Endometrial microvascular endothelial cells (primary cell): ENCODE measurements around the gene TASP1. TPM values are rescaled to one million over a fixed set of nuclear protein-coding genes. Genes with fewer than 3 reads are reported as not detected.
"Not testable (repeated sequence)": the region's sequence is repeated elsewhere in the genome, so short reads cannot be mapped to it uniquely, and the experiment has no call there.

Experiments
- in situ Hi-C: cut with HindIII; loops from 2 replicates; pipeline ENCODE4 v1.10.0; 2017; ENCODE audit warnings: low sequenced_read_pairs, low pct_unique_long_range_greater_than_20kb; ENCODE audit errors: inconsistent ontology term
- total RNA-seq: library from RNA; depleted of rRNA; stranded (reverse); fragments of >200 nt; gene quantifications from one replicate; pipeline ENCODE4 v1.2.3, GENCODE V29; 2015; ENCODE audit errors: inconsistent ontology term

TASP1 gene
- total RNA-seq, 1 donor from 2014 or later: 10.2 TPM

- in situ Hi-C loops: not testable (repeated sequence)
Observed at GRCh38 chr20:13380497-13381229, 258.1 kb downstream of the TASP1 start.

GRCh38 chr20:13373400-13373799 lies 265.3 kb downstream of the TASP1 start:
- in situ Hi-C loops: no loop called here

- in situ Hi-C loops: no loop called here
Observed at GRCh38 chr20:13364278-13365170, 274.2 kb downstream of the TASP1 start.

GRCh38 chr20:13363473-13363872 lies 275.3 kb downstream of the TASP1 start:
- in situ Hi-C loops: no loop called here

- in situ Hi-C loops: not testable (repeated sequence)
Observed at GRCh38 chr20:13362165-13362564, 276.6 kb downstream of the TASP1 start.

GRCh38 chr20:13358936-13359335 lies 279.8 kb downstream of the TASP1 start:
- in situ Hi-C loops: not testable (repeated sequence)

GRCh38 chr20:13357782-13358181 lies 280.9 kb downstream of the TASP1 start:
- in situ Hi-C loops: not testable (repeated sequence)

- in situ Hi-C loops: no loop called here
Observed at GRCh38 chr20:13356591-13356990, 282.1 kb downstream of the TASP1 start.

- in situ Hi-C loops: no loop called here
Observed at GRCh38 chr20:13355941-13356486, 282.7 kb downstream of the TASP1 start.

- in situ Hi-C loops: no loop called here
Observed at GRCh38 chr20:13355411-13355810, 283.3 kb downstream of the TASP1 start.

- in situ Hi-C loops: no loop called here
Observed at GRCh38 chr20:13353261-13353945, 285.3 kb downstream of the TASP1 start.

GRCh38 chr20:13349235-13349604 lies 289.5 kb downstream of the TASP1 start:
- in situ Hi-C loops: no loop called here

- in situ Hi-C loops: no loop called here
Observed at GRCh38 chr20:13348311-13349234, 290.2 kb downstream of the TASP1 start.

- in situ Hi-C loops: no loop called here
Observed at GRCh38 chr20:13344671-13345070, 294.1 kb downstream of the TASP1 start.

GRCh38 chr20:13342469-13343242 lies 296.1 kb downstream of the TASP1 start:
- in situ Hi-C loops: no loop called here

- in situ Hi-C loops: no loop called here
Observed at GRCh38 chr20:13341737-13342393, 296.9 kb downstream of the TASP1 start.

- in situ Hi-C loops: no loop called here
Observed at GRCh38 chr20:13340088-13340487, 298.6 kb downstream of the TASP1 start.
